GM12878 (cell line): Measurements from ENCODE around the gene SCRN2.

Experiments used
- CTCF ChIP-seq, 3 experiments: IDR thresholded peaks in 2 of 3; conservative IDR thresholded peaks in 1 of 3; 2 replicates each; pipeline ENCODE4 v1.5.1; 2011; ENCODE audit warnings: low read depth in 3 of 3, low read length in 3 of 3, mild to moderate bottlenecking in 3 of 3, control low read depth in 2 of 3, moderate library complexity in 2 of 3, inconsistent platforms in 1 of 3, mixed read lengths in 1 of 3; ENCODE audit not compliant: control insufficient read depth in 2 of 3, insufficient read depth in 1 of 3; ENCODE audit errors: extremely low read depth in 1 of 3
- JUNB ChIP-seq: IDR thresholded peaks from 2 replicates; pipeline ENCODE4 v1.6.1; 2016; ENCODE audit warnings: antibody characterized with exemption, mild to moderate bottlenecking
- KAT2A ChIP-seq: conservative IDR thresholded peaks from 2 replicates; pipeline ENCODE4 v1.6.1; 2011; ENCODE audit warnings: low read depth, low read length; ENCODE audit not compliant: control insufficient read depth
- NR2C1 ChIP-seq: fragments of 450-650 bp; IDR thresholded peaks from 2 replicates; pipeline ENCODE4 v1.6.1; 2017; ENCODE audit warnings: antibody characterized with exemption, mild to moderate bottlenecking, moderate library complexity

- TF ChIP-seq CTCF (IDR thresholded peaks at IDR 0.05 in 2 of 3, conservative IDR thresholded peaks at IDR 0.05 in 1 of 3; ENCODE audit: control insufficient read depth in 2 of 3, extremely low read depth in 1 of 3, insufficient read depth in 1 of 3, low read depth in 3 of 3, low read length in 3 of 3) (no peak), KAT2A (no peak), JUNB (no peak), NR2C1 (no peak)
These were observed 4.5 kb downstream of the SCRN2 start for GRCh38 chr17:47836601-47837000.
